Mononuclear cell (primary cell): ENCODE data around the gene KRTAP10-4. TPM values are rescaled to one million over a fixed set of nuclear protein-coding genes. Genes with fewer than 3 reads are reported as not detected.
"Not testable (repeated sequence)": the region's sequence is repeated elsewhere in the genome, so short reads cannot be mapped to it uniquely, and the experiment has no call there.

Experiments used
- H3K27me3 ChIP-seq: 2 replicates; pipeline ENCODE4 v1.6.0; 2011; ENCODE audit warnings: low read length, control low read depth; ENCODE audit not compliant: insufficient read depth
- H3K4me1 ChIP-seq: 2 replicates; pipeline ENCODE4 v1.5.1; 2011; ENCODE audit warnings: mild to moderate bottlenecking, low read length, control low read depth; ENCODE audit not compliant: insufficient read depth
- H3K4me3 ChIP-seq: 2 replicates; pipeline ENCODE4 v1.5.1; 2011; ENCODE audit warnings: mild to moderate bottlenecking, low read length, moderate library complexity
- H3K9me3 ChIP-seq: 2 replicates; pipeline ENCODE4 v1.5.1; 2011; ENCODE audit warnings: low read depth, mild to moderate bottlenecking, control low read depth, low read length
- total RNA-seq: library from RNA; depleted of rRNA; stranded (reverse); fragments of >200 nt; gene quantifications from one replicate; pipeline ENCODE4 v1.2.3, GENCODE V29; 2012

The KRTAP10-4 gene
- total RNA-seq, 1 donor = not detected

- no peaks in the 10 kb centered on the region for H3K9me3 ChIP-seq
- H3K4me3 ChIP-seq = no peak overlapping the region
- no peaks in the 10 kb centered on the region for H3K27me3 ChIP-seq
- no peaks in the 10 kb centered on the region for H3K4me1 ChIP-seq
Observed at GRCh38 chr21:44578371-44579055, 5.0 kb downstream of the KRTAP10-4 start.

- no peaks in the 10 kb centered on the region for H3K4me1 ChIP-seq
- H3K9me3 ChIP-seq = no peaks in the 10 kb centered on the region
- H3K27me3 ChIP-seq = peaks cover 2% of the 10 kb centered on the region
- H3K4me3 ChIP-seq = no peak overlapping the region
Observed at GRCh38 chr21:44579056-44579832, 5.7 kb downstream of the KRTAP10-4 start.

DNA sequence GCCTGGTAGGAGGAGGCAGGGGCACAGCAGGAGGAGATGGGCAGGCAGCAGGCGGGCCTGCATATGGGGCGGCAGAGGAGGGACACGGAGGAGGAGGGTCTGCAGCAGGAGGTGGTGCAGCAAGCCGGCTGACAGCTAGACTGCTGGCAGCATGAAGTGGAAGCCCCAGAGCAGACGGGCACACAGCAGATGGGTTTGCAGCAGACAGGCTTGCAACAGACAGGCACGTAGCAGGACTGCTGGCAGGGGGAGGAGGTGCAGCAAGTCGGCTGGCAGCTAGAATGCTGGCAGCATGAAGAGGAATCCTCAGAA lies 6.3 kb downstream of the KRTAP10-4 start:
- no peaks in the 10 kb centered on the region for H3K4me1 ChIP-seq
- H3K9me3 ChIP-seq = no peaks in the 10 kb centered on the region
- no peak overlapping the region for H3K4me3 ChIP-seq
- peaks cover 3% of the 10 kb centered on the region for H3K27me3 ChIP-seq

DNA sequence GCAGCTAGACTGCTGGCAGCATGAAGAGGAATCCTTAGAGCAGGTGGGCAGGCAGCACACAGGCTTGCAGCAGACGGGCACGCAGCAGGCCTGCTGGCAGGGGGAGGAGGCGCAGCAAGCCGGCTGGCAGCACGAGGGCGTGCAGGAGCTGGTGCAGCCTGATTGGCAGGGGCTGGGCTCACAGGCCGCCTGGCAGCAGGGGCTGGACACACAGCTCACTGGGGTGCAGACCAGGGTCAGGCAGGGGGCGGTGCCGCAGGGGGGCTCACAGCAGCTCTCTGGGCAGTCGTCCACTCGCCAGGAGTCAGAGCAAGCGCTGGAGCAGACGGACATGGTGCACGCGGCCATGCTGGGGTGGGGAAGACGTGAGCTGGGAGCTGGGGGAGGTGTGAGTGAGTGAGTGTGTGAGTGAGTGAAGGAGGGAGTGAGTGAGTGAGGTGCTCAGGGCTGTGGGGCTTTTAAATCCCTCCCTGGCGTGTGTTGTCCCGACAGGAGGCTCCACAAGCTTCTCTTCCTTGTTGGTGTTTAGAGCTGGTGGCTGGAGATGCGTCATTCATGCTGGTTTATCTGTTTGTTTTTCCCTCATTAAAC lies 6.8 kb downstream of the KRTAP10-4 start, which contains the start of gene KRTAP10-5:
Gene KRTAP10-5 (minus strand): TSS at position 374 of the 591 bp plus-strand sequence. CDS start 26 bp downstream, at position 348.
- H3K4me1 ChIP-seq = not testable (repeated sequence)

GRCh38 chr21:44581158-44581557 lies 7.6 kb downstream of the KRTAP10-4 start:
- Histone ChIP-seq H3K27me3 (peaks cover 7% of the 10 kb centered on the region), H3K4me3 (no peak overlapping the region), H3K4me1 (no peaks in the 10 kb centered on the region), H3K9me3 (no peaks in the 10 kb centered on the region)

More for the DNA sequence above, 6.8 kb downstream of the KRTAP10-4 start, which contains the start of gene KRTAP10-5:
- not testable (repeated sequence) for H3K9me3 ChIP-seq, H3K4me3 ChIP-seq, H3K27me3 ChIP-seq

- Histone ChIP-seq H3K27me3 (peaks cover 7% of the 10 kb centered on the region), H3K4me1 (no peaks in the 10 kb centered on the region), H3K9me3 (no peaks in the 10 kb centered on the region), H3K4me3 (no peak overlapping the region)
Observed at GRCh38 chr21:44582055-44582454, 8.5 kb downstream of the KRTAP10-4 start.

- no peak overlapping the region for H3K4me3 ChIP-seq
- H3K27me3 ChIP-seq = peaks cover 7% of the 10 kb centered on the region
- no peaks in the 10 kb centered on the region for H3K4me1 ChIP-seq
- no peaks in the 10 kb centered on the region for H3K9me3 ChIP-seq
Observed at GRCh38 chr21:44583089-44583799, 9.7 kb downstream of the KRTAP10-4 start.

- no peaks in the 10 kb centered on the region for H3K9me3 ChIP-seq
- H3K4me1 ChIP-seq = no peaks in the 10 kb centered on the region
Observed at GRCh38 chr21:44583800-44584147, 10.2 kb downstream of the KRTAP10-4 start.

GRCh38 chr21:44585892-44586291 lies 12.4 kb downstream of the KRTAP10-4 start:
- no peak overlapping the region for H3K4me3 ChIP-seq
- no peaks in the 10 kb centered on the region for H3K9me3 ChIP-seq
- peaks cover 7% of the 10 kb centered on the region for H3K27me3 ChIP-seq
- H3K4me1 ChIP-seq = no peaks in the 10 kb centered on the region

More at GRCh38 chr21:44583800-44584147, 10.2 kb downstream of the KRTAP10-4 start:
- H3K27me3 ChIP-seq = peaks cover 7% of the 10 kb centered on the region
- H3K4me3 ChIP-seq = no peak overlapping the region

- no peaks in the 10 kb centered on the region for H3K4me1 ChIP-seq
- H3K4me3 ChIP-seq = no peak overlapping the region
- H3K9me3 ChIP-seq = no peaks in the 10 kb centered on the region
- H3K27me3 ChIP-seq = peaks cover 7% of the 10 kb centered on the region
Observed at GRCh38 chr21:44589094-44589493, 15.6 kb downstream of the KRTAP10-4 start.

GRCh38 chr21:44589586-44590305 lies 16.2 kb downstream of the KRTAP10-4 start:
- Histone ChIP-seq H3K4me3 (no peak overlapping the region), H3K9me3 (no peaks in the 10 kb centered on the region), H3K27me3 (peaks cover 4% of the 10 kb centered on the region), H3K4me1 (no peaks in the 10 kb centered on the region)

- Histone ChIP-seq H3K9me3 (no peaks in the 10 kb centered on the region), H3K4me3 (no peak overlapping the region), H3K4me1 (no peaks in the 10 kb centered on the region), H3K27me3 (peaks cover 3% of the 10 kb centered on the region)
Observed at GRCh38 chr21:44590311-44590721, 16.8 kb downstream of the KRTAP10-4 start.

GRCh38 chr21:44590897-44591800 lies 17.6 kb downstream of the KRTAP10-4 start:
- H3K27me3 ChIP-seq, H3K4me1 ChIP-seq, H3K9me3 ChIP-seq, H3K4me3 ChIP-seq: not testable (repeated sequence)

GRCh38 chr21:44591801-44592130 lies 18.2 kb downstream of the KRTAP10-4 start:
- not testable (repeated sequence) for H3K9me3 ChIP-seq, H3K4me3 ChIP-seq, H3K27me3 ChIP-seq, H3K4me1 ChIP-seq
